Smooth muscle cell (in vitro differentiated cells): ENCODE measurements around the gene TSTD2. TPM values are rescaled to one million over a fixed set of nuclear protein-coding genes. Genes with fewer than 3 reads are reported as not detected.
"Not testable (repeated sequence)": the region's sequence is repeated elsewhere in the genome, so short reads cannot be mapped to it uniquely, and the experiment has no call there.

Experiments
- DNase-seq: peaks from one replicate; lab custom pipeline; 2025; ENCODE audit not compliant: unreplicated experiment; lab: John Stamatoyannopoulos, UW
- H2AFZ ChIP-seq: fragments of 200-600 bp; sonication (generic); 2 replicates; pipeline ENCODE4 v1.6.0; 2016; ENCODE audit warnings: antibody characterized with exemption, low read depth, mild to moderate bottlenecking
- H3F3A ChIP-seq: fragments of 200-600 bp; sonication (generic); 2 replicates; pipeline ENCODE4 v1.6.0; 2017; ENCODE audit warnings: antibody characterized with exemption, low read depth
- H3K27ac ChIP-seq: fragments of 200-600 bp; sonication (generic); 2 replicates; pipeline ENCODE4 v1.5.1; 2016; ENCODE audit warnings: low read depth, mild to moderate bottlenecking
- H3K27me3 ChIP-seq: fragments of 200-600 bp; sonication (generic); 2 replicates; pipeline ENCODE4 v1.6.1; 2016; ENCODE audit warnings: low read depth, mild to moderate bottlenecking
- H3K36me3 ChIP-seq: fragments of 200-600 bp; sonication (generic); 2 replicates; pipeline ENCODE4 v1.5.1; 2016; ENCODE audit warnings: low read depth
- H3K4me1 ChIP-seq: fragments of 200-600 bp; sonication (generic); 2 replicates; pipeline ENCODE4 v1.5.1; 2016; ENCODE audit warnings: low read depth
- H3K4me2 ChIP-seq: fragments of 200-600 bp; sonication (generic); 2 replicates; pipeline ENCODE4 v1.6.0; 2016; ENCODE audit warnings: mild to moderate bottlenecking
- H3K4me3 ChIP-seq: fragments of 200-600 bp; sonication (generic); 2 replicates; pipeline ENCODE4 v1.5.1; 2016; ENCODE audit warnings: mild to moderate bottlenecking
- H3K79me2 ChIP-seq: fragments of 200-600 bp; sonication (generic); 2 replicates; pipeline ENCODE4 v1.6.0; 2016; ENCODE audit warnings: low read depth, mild to moderate bottlenecking
- H3K9ac ChIP-seq: fragments of 200-600 bp; sonication (generic); 2 replicates; pipeline ENCODE4 v1.6.0; 2016; ENCODE audit warnings: low read depth
- H3K9me3 ChIP-seq: fragments of 200-600 bp; sonication (generic); replicated peaks from 2 replicates; pipeline ENCODE4 v1.5.1; 2016; ENCODE audit warnings: low read depth
- H4K20me1 ChIP-seq: fragments of 200-600 bp; sonication (generic); 2 replicates; pipeline ENCODE4 v1.6.0; 2016; ENCODE audit warnings: low read depth
- WGBS: methylation state at CpG from one replicate; pipeline ENCODE4 v1.1.7; 2016; ENCODE audit warnings: low lambda C conversion rate; 5-methylcytosine and 5-hydroxymethylcytosine counted together
- polyA plus RNA-seq: library from polyadenylated mRNA; unstranded; fragments of >200 nt; fragmentation: Nextera tagmentation; extraction: Ambion mirVana; gene quantifications from 2 replicates; pipeline ENCODE4 v1.2.1, GENCODE V29; 2016
- total RNA-seq: library from RNA; depleted of rRNA; stranded (reverse); fragments of >200 nt; gene quantifications from 2 replicates; pipeline ENCODE4 v1.2.3, GENCODE V29; 2014
- TF ChIP-seq, protein P1 (sequence below): fragments of 200-600 bp; sonication (generic); IDR thresholded peaks from 2 replicates; pipeline ENCODE4 v1.5.1; 2017; ENCODE audit warnings: borderline replicate concordance, mild to moderate bottlenecking, antibody characterized with exemption; ENCODE audit not compliant: insufficient read depth, poor library complexity, severe bottlenecking

TSTD2 gene
- total and polyA plus RNA-seq, 2 experiments from 2014 or later, result 8.5 to 23.5 TPM

DNA sequence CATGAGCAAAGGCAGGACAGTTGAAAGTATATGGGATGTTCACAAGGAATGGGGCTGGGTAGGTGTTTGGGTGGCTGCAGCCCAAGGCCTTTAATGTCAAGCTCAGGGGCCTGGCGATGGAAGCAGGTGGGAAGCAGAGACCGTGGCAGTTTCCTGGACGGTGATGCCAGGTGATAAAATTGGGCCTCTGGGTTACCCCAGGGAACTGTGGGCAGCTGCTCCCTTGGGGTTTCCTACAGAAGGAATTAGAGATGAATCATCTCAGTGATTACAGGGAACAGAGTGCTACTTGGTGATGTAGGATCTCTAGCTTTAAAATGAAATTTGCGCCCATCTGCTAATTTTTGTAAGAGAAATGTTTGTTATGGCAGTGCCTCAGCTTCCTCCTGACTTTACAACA is 39.2 kb downstream of the TSTD2 start:
- Histone ChIP-seq H3K4me2 (no peak overlapping the region), H3K27me3 (no peaks in the 10 kb centered on the region), H3F3A (no peaks in the 10 kb centered on the region), H3K27ac (no peak overlapping the region), H2AFZ (no peak overlapping the region), H4K20me1 (no peaks in the 10 kb centered on the region), H3K4me3 (no peak overlapping the region), H3K4me1 (no peaks in the 10 kb centered on the region), H3K79me2 (no peaks in the 10 kb centered on the region), H3K9me3 (no peaks in the 10 kb centered on the region), H3K9ac (no peak overlapping the region), H3K36me3 (no peaks in the 10 kb centered on the region)
- WGBS, result 94% methylated on average over 4 of the region's 4 CpGs
- TF ChIP-seq, protein P1, sequence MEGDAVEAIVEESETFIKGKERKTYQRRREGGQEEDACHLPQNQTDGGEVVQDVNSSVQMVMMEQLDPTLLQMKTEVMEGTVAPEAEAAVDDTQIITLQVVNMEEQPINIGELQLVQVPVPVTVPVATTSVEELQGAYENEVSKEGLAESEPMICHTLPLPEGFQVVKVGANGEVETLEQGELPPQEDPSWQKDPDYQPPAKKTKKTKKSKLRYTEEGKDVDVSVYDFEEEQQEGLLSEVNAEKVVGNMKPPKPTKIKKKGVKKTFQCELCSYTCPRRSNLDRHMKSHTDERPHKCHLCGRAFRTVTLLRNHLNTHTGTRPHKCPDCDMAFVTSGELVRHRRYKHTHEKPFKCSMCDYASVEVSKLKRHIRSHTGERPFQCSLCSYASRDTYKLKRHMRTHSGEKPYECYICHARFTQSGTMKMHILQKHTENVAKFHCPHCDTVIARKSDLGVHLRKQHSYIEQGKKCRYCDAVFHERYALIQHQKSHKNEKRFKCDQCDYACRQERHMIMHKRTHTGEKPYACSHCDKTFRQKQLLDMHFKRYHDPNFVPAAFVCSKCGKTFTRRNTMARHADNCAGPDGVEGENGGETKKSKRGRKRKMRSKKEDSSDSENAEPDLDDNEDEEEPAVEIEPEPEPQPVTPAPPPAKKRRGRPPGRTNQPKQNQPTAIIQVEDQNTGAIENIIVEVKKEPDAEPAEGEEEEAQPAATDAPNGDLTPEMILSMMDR, result no peak
- no peak for DNase-seq

DNA sequence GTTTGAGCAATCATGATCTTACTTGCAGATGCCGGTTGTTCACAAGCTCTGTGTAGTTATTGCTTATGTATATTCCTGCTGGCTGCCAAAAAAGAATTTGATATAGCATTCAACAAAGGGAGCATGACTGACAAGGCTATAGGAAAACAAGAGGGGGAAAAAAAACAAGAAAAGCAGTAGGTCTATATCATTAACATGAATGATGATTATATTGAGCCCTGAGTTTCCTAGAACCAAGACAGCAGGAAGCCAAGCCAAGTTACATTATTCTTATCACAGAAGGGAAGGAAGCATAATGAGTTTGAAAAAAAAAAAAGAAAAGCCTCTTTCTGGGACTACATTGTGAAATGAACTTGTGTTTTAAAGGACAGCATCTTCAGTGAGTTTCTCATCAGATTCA is 41.0 kb downstream of the TSTD2 start:
- no peaks in the 10 kb centered on the region for H3F3A ChIP-seq
- TF ChIP-seq, protein P1, result no peak
- H3K4me3 ChIP-seq, result no peak overlapping the region
- no peaks in the 10 kb centered on the region for H3K36me3 ChIP-seq
- no peak overlapping the region for H3K9ac ChIP-seq
- no peak overlapping the region for H3K4me2 ChIP-seq
- H3K79me2 ChIP-seq, result no peaks in the 10 kb centered on the region
- no peaks in the 10 kb centered on the region for H3K27me3 ChIP-seq
- H2AFZ ChIP-seq, result no peak overlapping the region
- no peaks in the 10 kb centered on the region for H3K9me3 ChIP-seq
- H3K4me1 ChIP-seq, result no peaks in the 10 kb centered on the region
- H3K27ac ChIP-seq, result no peak overlapping the region
- WGBS, result 97% methylated on average over 1 of the region's 1 CpG
- no peaks in the 10 kb centered on the region for H4K20me1 ChIP-seq
- DNase-seq, result no peak

DNA sequence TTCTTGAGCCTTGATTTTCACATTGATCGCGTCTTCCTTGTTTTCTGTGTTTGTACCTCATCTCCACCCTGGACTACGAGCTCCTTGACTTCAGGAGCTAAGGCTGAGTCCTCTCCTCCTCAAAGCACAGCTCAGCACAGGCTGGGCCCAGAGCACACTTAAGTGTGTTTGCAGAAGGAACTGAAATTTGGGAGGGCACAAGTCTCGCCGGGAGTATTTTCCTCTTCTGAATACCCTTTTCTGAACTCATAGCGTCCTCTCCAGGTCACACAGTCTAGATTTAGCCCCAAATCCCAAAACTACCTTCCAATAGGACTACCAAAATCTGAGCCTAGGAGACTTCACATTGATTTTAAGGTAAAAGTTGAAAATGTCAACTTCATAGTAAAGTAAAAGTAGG is 41.6 kb downstream of the TSTD2 start:
- H3K36me3 ChIP-seq, result no peaks in the 10 kb centered on the region
- TF ChIP-seq, protein P1, result no peak
- no peak for DNase-seq

DNA sequence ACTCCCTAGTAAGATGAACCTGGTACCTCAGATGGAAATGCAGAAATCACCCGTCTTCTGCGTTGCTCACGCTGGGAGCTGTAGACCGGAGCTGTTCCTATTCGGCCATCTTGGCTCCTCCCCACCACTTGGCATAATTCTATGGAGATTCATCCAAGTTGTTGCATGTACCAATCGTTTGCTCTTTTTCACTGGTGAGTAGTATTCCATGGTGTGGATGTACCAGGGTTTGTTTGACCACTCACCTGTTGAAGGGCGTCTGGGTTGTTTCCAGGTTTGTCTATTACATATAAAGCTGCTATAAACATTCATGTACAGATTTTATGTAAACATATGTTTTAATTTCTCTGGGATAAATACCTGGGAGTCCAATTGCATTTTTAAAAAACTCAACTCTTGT is 46.3 kb downstream of the TSTD2 start:
- H3K4me1 ChIP-seq, H3K4me3 ChIP-seq, H3K9ac ChIP-seq, H3K9me3 ChIP-seq, H4K20me1 ChIP-seq, H3K79me2 ChIP-seq, DNase-seq, H3K4me2 ChIP-seq, H3F3A ChIP-seq, H3K27ac ChIP-seq, H3K27me3 ChIP-seq, H3K36me3 ChIP-seq, H2AFZ ChIP-seq: not testable (repeated sequence)
- WGBS, result 91% methylated on average over 7 of the region's 7 CpGs

More for the DNA sequence above, 41.6 kb downstream of the TSTD2 start:
- Histone ChIP-seq H3K27ac (no peak overlapping the region), H3K4me3 (no peak overlapping the region), H3K79me2 (no peaks in the 10 kb centered on the region), H4K20me1 (no peaks in the 10 kb centered on the region), H3K4me1 (no peaks in the 10 kb centered on the region), H3K9ac (no peak overlapping the region), H3K27me3 (no peaks in the 10 kb centered on the region), H2AFZ (no peak overlapping the region), H3F3A (no peaks in the 10 kb centered on the region), H3K4me2 (no peak overlapping the region), H3K9me3 (no peaks in the 10 kb centered on the region)
- WGBS, result 91% methylated on average over 6 of the region's 6 CpGs

DNA sequence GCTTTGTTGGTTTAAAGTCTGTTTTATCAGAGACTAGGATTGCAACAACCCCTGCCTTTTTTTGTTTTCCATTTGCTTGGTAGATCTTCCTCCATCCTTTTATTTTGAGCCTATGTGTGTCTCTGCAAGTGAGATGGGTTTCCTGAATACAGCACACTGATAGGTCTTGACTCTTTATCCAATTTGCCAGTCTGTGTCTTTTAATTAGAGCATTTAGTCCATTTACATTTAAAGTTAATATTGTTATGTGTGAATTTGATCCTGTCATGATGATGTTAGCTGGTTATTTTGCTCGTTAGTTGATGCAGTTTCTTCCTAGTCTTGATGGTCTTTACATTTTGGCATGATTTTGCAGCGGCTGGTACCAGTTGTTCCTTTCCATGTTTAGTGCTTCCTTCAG is 48.4 kb downstream of the TSTD2 start:
- not testable (repeated sequence) for H3K36me3 ChIP-seq, H3K9ac ChIP-seq, H3K9me3 ChIP-seq, H3F3A ChIP-seq, H3K27ac ChIP-seq, H4K20me1 ChIP-seq, H3K4me2 ChIP-seq, DNase-seq, H3K4me1 ChIP-seq, H3K4me3 ChIP-seq, H3K27me3 ChIP-seq, H2AFZ ChIP-seq, H3K79me2 ChIP-seq
- 79% methylated on average over 2 of the region's 2 CpGs for WGBS

DNA sequence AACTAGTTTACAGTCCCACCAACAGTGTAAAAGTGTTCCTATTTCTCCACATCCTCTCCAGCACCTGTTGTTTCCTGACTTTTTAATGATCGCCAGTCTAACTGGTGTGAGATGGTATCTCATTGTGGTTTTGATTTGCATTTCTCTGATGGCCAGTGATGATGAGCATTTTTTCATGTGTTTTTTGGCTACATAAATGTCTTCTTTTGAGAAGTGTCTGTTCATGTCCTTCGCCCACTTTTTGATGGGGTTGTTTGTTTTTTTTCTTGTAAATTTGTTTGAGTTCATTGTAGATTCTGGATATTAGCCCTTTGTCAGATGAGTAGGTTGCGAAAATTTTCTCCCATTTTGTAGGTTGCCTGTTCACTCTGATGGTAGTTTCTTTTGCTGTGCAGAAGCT is 51.6 kb downstream of the TSTD2 start:
- not testable (repeated sequence) for H3K36me3 ChIP-seq, H3K9ac ChIP-seq, H3K27ac ChIP-seq, H3K4me2 ChIP-seq, H2AFZ ChIP-seq, H3K9me3 ChIP-seq, H3K27me3 ChIP-seq, H3K79me2 ChIP-seq, H4K20me1 ChIP-seq, H3K4me3 ChIP-seq, H3F3A ChIP-seq, DNase-seq, H3K4me1 ChIP-seq
- 71% methylated on average over 1 of the region's 3 CpGs for WGBS
